Esophagus (tissue), 2 donors: ENCODE data around the gene UTP20. TPM values are rescaled to one million over a fixed set of nuclear protein-coding genes. Genes with fewer than 3 reads are reported as not detected.

Experiments used
- polyA plus RNA-seq, 2 donors: library from polyadenylated mRNA; stranded (reverse); fragments of 200-250 nt; gene quantifications; one replicate each; pipeline ENCODE4 v1.2.3, GENCODE V29; 2013
- donor health status: healthy with polysubstance abuse.
- donor health status: Bipolar disorder and iron deficiency.

The UTP20 gene
- polyA plus RNA-seq, 2 donors = 1.4 to 2.8 TPM

Other genes with a start within 250 kb of the UTP20 start
- under 1 TPM; 0.02 to 0.04 TPM for gene SLC5A8, start 69.9 kb upstream of the UTP20 start, polyA plus RNA-seq
- gene ARL1, start 127.7 kb downstream of the UTP20 start, polyA plus RNA-seq = 10 to 100 TPM; 26.6 to 44.8 TPM
- gene SPIC, start 195.2 kb downstream of the UTP20 start, polyA plus RNA-seq = under 1 TPM; 0.09 to 0.10 TPM